Body of pancreas (tissue), 4 donors: ENCODE measurements around the gene IL4.

ENCODE experiments used
- POLR2A ChIP-seq, 3 donors: fragments of 450-650 bp; IDR thresholded peaks; one replicate each; pipeline ENCODE4 v1.6.1; 2016; ENCODE audit warnings: antibody characterized with exemption in 3 of 3, mild to moderate bottlenecking in 2 of 3
- TF ChIP-seq, protein P1 (sequence below), 7 experiments: fragments of 450-650 bp in 4 of 7; fragments of 200-600 bp in 3 of 7; sonication (generic) in 3 of 7; IDR thresholded peaks; one replicate each; pipeline ENCODE4 v1.5.1; 2016 to 2019; ENCODE audit warnings: antibody characterized with exemption in 7 of 7

DNA sequence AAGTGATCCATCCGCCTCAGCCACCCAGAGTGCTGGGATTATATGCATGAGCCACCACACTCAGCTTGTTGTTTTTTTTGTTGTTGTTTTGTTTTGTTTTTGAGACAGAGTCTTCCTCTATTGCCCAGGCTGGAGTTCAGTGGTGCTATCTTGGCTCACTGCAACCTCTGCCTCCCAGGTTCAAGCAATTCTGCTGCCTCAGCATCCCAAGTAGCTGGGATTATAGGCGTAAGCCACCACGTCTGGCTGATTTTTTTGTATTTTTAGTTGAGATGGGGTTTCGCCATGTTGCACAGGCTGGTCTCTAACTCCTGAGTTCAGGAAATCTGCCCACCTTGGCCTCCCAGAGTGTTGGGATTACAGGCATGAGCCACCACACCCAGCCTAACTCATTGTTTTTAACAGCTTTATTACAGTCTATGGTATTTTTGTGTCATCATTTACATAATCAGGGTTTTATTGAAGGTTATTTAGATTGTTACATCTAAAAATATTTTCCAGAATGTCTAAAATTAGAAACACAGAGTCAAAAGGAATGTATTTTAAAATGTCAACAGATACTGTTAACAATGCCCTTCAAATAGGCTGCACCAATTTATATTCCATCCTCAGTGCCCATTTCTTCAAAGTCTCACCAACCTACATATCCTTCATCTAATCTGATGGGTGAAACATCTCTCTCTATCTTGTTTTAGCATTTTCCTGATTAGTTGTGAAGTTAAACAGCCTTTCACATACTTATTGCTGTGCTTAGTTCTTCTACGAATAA lies 44.9 kb downstream of the IL4 start:
- TF ChIP-seq POLR2A (IDR thresholded peaks at IDR 0.05): no peak
- TF ChIP-seq, protein P1, sequence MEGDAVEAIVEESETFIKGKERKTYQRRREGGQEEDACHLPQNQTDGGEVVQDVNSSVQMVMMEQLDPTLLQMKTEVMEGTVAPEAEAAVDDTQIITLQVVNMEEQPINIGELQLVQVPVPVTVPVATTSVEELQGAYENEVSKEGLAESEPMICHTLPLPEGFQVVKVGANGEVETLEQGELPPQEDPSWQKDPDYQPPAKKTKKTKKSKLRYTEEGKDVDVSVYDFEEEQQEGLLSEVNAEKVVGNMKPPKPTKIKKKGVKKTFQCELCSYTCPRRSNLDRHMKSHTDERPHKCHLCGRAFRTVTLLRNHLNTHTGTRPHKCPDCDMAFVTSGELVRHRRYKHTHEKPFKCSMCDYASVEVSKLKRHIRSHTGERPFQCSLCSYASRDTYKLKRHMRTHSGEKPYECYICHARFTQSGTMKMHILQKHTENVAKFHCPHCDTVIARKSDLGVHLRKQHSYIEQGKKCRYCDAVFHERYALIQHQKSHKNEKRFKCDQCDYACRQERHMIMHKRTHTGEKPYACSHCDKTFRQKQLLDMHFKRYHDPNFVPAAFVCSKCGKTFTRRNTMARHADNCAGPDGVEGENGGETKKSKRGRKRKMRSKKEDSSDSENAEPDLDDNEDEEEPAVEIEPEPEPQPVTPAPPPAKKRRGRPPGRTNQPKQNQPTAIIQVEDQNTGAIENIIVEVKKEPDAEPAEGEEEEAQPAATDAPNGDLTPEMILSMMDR (IDR thresholded peaks at IDR 0.05): no peak
